DMS 273 treated with DMSO at 0.1 percent for 48 hours (cell line): ENCODE measurements around the gene DDOST.
"Not testable (repeated sequence)": the region's sequence is repeated elsewhere in the genome, so short reads cannot be mapped to it uniquely, and the experiment has no call there.

Source experiments
- DNase-seq: peaks from one replicate; lab custom pipeline; 2025; lab: John Stamatoyannopoulos, UW

The DDOST gene

GRCh38 chr1:20624709-20625108, 36.5 kb downstream of the DDOST start:
- no peak for DNase-seq

GRCh38 chr1:20621012-20621411, 40.2 kb downstream of the DDOST start:
- DNase-seq: no peak

- no peak for DNase-seq
Measured at GRCh38 chr1:20619999-20620398, 41.2 kb downstream of the DDOST start.

- DNase-seq: no peak
Measured at GRCh38 chr1:20618550-20618949, 42.6 kb downstream of the DDOST start.

GRCh38 chr1:20616847-20617487, 44.2 kb downstream of the DDOST start:
- no peak for DNase-seq

- no peak for DNase-seq
Measured at GRCh38 chr1:20615946-20616846, 45.0 kb downstream of the DDOST start.

- DNase-seq: no peak
Measured at GRCh38 chr1:20614131-20614579, 47.0 kb downstream of the DDOST start.

- no peak for DNase-seq
Measured at GRCh38 chr1:20612221-20612746, 48.9 kb downstream of the DDOST start.

- no peak for DNase-seq
Measured at GRCh38 chr1:20611652-20612051, 49.5 kb downstream of the DDOST start.

- no peak for DNase-seq
Measured at GRCh38 chr1:20610970-20611369, 50.2 kb downstream of the DDOST start.

GRCh38 chr1:20609541-20609940, 51.6 kb downstream of the DDOST start:
- DNase-seq: no peak

GRCh38 chr1:20606801-20607570, 54.2 kb downstream of the DDOST start:
- not testable (repeated sequence) for DNase-seq

GRCh38 chr1:20604678-20605077, 56.5 kb downstream of the DDOST start:
- DNase-seq: no peak

GRCh38 chr1:20603504-20604464, 57.4 kb downstream of the DDOST start:
- no peak for DNase-seq

- no peak for DNase-seq
Measured at GRCh38 chr1:20602851-20603450, 58.2 kb downstream of the DDOST start.
